Measurements from ENCODE around the gene AS3MT. TPM values are rescaled to one million over a fixed set of nuclear protein-coding genes. Genes with fewer than 3 reads are reported as not detected.
A peak's percentile ranks its signal among the peaks of the same experiment; 100 is the strongest.
"Not testable (repeated sequence)": the region's sequence is repeated elsewhere in the genome, so short reads cannot be mapped to it uniquely, and the experiment has no call there.

AS3MT gene
- polyA plus RNA-seq, 3 donors, result 18.7 to 23.2 (median 20.8) TPM

DNA sequence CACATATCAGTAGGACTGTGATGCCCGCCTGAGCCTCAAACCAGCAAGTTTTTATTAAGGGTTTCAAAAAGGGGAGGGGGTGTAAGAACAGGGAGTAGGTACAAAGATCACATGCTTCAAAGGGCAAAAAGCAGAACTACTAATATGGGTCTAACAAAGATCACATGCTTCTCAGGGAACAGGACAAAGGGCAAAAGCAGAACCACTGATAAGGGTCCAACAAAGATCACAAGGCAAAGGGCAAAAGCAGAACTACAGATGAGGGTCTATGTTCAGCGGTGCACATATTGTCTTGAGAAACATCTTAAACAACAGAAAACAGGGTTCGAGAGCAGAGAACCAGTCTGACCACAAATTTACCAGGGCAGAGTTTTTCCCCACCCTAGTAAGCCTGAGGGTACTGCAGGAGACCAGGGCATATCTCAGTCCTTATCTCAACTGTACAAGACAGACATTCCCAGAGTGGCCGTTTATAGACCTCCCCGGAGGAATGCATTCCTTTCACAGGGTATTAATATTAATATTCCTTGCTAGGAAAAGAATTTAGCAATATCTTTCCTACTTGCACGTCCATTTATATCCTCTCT, 25.0 kb upstream of the AS3MT start:
- DNase-seq (ENCODE audit: extremely low read depth in 1 of 11, low read depth in 9 of 11, low spot score in 4 of 11), result not testable (repeated sequence)

DNA sequence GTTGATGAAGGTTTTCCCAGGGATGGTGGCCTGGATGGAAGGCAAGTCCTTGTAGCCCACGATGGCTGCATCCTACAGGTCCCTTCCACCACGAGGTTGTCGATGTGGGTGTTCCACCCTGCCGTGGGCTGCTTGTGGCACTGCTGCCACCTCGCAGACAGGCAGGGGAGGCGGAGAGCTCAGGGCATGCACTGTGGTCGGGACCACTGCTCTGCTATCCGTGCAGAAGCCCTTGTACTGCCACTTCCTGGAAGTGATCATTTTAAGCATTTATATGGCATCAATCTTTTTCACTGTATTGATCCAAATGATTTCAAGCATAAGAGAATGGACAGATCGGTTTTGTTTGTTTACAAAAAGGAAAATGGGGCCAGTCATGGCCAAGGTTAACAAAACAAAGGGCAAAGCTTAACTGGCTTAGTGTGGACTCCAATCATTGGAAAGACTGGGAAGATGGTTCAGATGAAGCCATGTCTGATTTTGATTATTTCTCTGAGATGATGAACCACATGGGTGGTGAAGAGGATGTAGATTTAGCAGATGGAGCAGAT, 23.8 kb upstream of the AS3MT start:
- no peak for DNase-seq (ENCODE audit: extremely low read depth in 1 of 11, low read depth in 9 of 11, low spot score in 4 of 11)

DNA sequence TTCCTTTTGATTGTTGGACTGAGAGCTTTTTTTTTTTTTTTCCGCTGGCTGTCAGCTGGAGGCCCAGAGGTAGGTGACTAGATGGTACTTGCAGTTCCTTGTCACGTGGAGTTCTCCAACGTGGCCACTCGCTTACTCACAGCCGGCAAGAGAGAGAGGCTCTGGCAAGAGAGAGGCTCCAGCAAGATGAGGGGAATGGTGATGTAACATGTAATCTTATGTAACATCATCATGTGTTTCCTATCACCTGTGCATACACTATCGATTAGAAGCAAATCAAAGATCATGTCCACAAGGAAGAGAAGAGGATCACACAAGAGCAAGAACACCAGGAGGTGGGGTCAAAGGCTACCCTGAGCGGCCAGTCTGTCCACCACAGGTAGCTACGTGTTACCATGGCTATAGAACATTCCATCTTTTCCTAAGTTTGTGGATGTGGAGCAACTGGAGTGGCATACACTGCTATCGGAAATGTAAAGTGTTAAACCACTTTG, 19.2 kb upstream of the AS3MT start:
- DNase-seq (ENCODE audit: extremely low read depth in 1 of 11, low read depth in 9 of 11, low spot score in 4 of 11), result no peak

DNA sequence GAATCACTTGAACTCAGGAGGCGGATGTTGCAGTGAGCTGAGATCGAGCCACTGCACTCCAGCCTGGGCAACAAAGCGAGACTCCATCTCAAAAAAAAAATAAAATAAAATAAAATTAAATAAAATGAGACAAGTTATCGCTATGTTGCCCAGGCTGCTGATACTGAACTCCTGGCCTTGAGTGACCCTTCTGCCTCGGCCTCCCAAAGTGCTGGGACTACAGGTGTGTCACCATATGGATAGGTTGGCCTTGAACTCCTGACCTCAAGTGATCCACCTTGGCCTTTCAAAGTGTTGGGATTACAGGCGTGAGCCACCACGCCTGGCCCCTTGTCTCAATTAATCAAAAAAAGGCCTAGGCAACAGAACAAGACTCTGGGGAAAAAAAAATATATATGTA, 16.0 kb upstream of the AS3MT start:
- not testable (repeated sequence) for DNase-seq (ENCODE audit: extremely low read depth in 1 of 11, low read depth in 9 of 11, low spot score in 4 of 11)

DNA sequence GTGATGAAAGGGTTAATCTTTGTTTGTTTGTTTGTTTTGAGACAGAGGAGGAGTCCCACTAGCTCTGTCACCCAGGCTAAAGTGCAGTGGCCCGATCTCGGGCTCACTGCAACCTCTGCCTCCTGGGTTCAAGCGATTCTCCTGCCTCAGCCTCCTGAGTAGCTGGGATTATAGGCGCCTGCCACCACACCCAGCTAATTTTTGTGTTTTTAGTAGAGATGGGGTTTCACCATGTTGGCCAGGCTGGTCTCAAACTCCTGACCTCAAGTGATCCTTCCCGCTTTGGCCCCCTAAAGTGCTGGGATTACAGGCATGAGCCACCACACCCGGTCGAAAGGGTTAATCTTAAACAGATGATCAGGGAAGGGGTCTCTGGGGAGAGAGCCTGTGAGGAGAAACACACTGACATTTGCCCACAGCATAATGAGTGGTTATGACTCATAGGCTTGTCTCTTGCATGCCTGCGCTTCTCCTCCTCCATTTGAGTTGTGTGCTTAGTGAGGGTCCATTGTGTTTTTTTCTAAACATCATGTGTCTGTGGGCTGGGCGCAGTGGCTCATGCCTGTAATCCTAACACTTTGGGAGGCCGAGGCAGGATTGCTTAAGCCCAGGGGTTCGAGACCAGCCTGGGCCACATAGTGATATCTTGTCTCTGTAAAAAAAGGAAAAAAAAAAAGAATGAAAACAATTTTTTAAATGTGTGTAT, 13.4 kb upstream of the AS3MT start:
- DNase-seq (ENCODE audit: extremely low read depth in 1 of 11, low read depth in 9 of 11, low spot score in 4 of 11), result not testable (repeated sequence)

DNA sequence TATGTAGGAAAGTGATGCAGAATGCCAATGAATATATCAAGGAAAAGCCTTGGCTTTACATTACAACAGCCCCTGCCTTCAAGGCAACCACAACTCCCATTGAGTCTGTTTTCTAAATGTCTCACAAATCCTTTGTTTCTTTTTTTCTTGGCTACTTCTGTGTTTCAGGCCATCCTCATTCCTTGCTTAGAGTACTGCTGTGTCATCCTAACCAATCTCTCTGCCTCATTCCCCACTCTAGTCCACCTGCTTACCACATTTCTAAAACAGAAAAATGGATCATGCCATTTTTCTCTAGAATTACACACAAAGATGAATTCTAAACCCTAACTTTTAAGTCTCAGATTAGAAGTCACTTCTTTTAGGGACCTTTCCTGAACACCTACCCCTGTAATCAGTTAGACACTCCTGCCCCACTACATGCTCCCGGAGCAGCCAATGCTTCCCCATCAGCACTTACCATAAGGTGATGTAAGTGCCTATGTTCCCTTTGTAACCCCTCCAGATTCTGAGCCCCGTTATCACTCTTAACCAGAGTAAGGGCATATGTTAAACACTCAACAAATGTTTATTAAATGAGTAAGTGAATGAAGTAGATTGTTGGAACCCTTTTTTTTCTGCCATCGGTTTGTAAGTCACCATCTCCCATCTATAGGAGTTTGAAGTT, 12.4 kb upstream of the AS3MT start:
- no peak for DNase-seq (ENCODE audit: extremely low read depth in 1 of 11, low read depth in 9 of 11, low spot score in 4 of 11)

DNA sequence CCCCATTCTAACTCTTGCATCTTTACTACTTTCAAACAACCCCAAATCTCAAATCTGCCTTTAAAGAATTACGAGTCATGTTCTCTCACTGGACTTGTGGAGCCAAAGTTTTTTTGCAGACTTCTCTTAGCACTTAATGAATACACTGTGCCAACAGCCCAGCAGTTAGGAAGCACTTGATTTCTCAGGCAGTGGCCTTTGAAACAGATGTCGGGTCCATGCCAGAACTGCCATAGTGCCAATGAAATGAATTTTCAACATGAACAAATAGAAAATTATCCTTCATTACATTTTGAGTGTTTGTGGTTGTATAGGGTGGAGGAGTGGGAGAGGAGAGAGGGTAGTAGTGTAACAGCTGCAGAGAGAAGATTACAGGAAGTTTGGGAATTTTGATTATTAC, 9.4 kb upstream of the AS3MT start:
- no peak for DNase-seq (ENCODE audit: extremely low read depth in 1 of 11, low read depth in 9 of 11, low spot score in 4 of 11)

DNA sequence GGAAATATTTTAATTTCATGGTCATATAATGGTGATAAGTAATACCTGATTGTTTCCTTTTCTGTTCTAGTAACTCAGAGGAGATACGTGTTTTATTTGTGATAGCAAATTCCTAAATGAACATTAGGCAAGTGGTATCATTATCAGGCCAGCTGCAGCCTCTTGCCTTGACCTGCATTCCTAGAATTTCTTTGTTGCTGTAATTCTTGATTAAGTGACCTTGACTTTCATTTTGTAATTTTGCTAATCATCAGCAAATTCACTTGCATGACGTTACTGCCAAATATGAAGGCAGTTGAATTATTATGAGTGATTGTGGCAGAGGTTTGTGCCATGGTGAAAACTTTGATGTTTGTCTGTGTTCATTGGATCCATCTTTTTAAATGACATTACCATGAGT, 5.6 kb upstream of the AS3MT start:
- DNase-seq (ENCODE audit: extremely low read depth in 1 of 11, low read depth in 9 of 11, low spot score in 4 of 11), result no peak

DNA sequence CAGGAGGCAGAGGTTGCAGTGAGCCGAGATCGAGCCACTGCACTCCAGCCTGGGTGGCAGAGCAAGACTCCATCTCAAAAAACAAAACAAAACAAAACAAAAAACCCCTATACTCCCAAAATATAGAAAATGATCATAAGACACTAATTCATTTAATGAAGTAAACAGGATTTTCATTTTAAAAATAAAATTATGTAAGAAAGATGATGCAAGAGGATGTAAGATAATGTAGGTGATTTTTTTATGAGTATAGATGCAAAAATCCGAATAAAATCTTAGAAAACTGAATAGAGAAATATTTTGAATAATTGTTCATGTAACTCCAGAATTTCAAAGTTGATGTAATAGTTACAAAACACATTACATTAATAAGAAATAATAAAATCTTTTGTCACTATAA, 3.6 kb upstream of the AS3MT start:
- no peak for DNase-seq (ENCODE audit: extremely low read depth in 1 of 11, low read depth in 9 of 11, low spot score in 4 of 11)

DNA sequence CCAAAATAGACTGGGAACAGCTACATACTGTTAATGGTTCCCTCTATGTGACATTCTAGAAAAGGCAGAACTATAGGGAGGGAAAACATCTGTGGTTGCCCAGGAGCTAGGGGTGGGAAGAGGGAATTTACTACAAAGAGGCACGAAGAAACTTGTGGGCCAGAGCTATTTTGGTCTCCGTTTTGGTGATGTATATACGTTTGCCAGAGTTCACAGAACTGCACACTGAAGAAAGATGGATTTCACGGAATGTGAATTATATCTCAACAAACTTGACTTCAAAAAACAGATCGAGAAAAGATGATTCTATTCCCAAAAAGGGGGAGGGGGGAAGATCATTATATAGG, 386 bp upstream of the AS3MT start:
- peak in 5 of 11 donors; percentile 1 to 36 (median 7) for DNase-seq (ENCODE audit: extremely low read depth in 1 of 11, low read depth in 9 of 11, low spot score in 4 of 11)

DNA sequence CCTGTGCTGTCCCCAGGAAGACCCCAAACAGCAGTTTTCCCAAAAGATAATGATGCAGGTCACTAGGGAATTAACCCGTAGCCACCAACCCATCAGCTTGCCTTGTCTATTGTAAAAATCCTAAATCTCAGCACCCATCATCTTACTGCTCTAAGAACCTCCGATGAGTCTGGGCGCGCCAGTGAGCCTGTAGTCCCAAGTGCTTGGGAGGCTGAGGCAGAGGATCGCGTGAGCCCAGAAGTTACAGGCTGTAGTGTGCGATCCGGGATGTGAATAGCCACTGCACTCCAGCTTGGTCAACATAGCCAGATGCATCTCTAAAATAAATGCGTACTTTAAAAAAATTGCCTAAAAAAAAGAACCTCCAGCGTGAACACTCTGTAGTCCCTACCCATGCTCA, 951 bp downstream of the AS3MT start:
- DNase-seq (ENCODE audit: extremely low read depth in 1 of 11, low read depth in 9 of 11, low spot score in 4 of 11), result no peak

DNA sequence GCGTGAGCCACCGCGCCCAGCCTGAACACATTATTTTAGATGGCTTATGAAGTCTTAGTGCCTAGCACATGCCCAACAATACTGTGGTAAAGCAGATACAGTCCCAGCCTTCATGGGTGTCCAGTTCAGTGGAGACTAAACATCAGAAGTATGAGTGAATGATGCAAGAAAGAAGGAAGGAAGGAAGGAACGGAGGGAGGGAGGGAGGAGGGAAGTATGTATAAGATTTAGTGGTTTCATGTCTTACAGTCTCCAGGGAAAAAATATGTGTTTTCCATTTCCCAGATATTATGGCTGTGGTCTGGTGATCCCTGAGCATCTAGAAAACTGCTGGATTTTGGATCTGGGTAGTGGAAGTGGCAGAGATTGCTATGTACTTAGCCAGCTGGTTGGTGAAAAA, 2.9 kb downstream of the AS3MT start:
- DNase-seq (ENCODE audit: extremely low read depth in 1 of 11, low read depth in 9 of 11, low spot score in 4 of 11), result no peak

DNA sequence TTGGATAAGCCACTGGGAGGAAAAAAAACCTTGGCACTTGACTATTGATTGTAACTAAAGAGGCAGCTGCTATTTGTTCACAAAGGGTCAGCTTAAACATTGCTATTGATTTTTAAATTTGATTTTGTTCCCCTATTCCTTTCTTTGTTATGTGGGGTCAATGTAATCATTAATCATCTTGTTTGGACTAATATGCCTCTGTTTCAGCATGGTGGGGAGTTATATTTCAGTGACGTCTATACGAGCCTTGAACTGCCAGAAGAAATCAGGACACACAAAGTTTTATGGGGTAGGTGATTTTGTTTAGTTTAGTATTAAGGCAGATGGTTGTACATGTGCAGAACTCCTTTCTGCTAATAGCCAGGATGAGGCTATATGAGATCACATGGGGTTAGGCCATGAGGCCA, 7.5 kb downstream of the AS3MT start:
- no peak for DNase-seq (ENCODE audit: extremely low read depth in 1 of 11, low read depth in 9 of 11, low spot score in 4 of 11)

DNA sequence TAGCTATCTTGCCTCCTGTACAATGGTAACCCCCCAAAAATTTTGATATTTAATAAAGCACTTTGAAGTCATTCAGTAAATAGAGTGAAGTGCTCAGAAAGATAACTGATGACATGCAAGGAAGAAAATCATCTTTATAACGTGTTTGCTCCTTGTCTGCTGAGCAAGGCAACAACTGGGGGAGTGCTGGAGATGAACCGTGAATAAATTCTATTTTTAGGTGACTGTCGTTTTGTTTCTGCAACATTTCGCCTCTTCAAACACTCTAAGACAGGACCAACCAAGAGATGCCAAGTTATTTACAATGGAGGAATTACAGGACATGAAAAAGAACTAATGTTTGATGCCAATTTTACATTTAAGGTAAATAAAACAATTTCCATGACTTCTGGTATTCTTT, 9.4 kb downstream of the AS3MT start:
- DNase-seq (ENCODE audit: extremely low read depth in 1 of 11, low read depth in 9 of 11, low spot score in 4 of 11), result no peak

DNA sequence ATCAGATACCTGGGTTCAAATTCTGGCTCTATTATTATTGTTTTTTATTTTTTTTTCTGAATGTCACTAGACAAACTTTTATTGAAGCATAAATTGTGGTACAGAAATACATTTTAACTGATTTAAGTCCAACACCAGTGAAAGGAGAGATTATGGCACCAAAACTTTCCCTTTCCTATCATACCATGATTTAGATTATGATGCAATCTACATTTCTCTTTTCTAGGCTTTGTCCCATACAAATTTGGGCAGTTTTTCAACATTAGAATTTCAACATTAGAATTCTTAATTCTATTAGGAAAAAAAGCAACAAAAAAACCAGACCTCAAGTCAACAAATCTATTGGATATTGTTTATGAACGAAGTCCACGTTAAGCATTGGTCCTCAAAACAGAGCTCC, 11.0 kb downstream of the AS3MT start:
- DNase-seq (ENCODE audit: extremely low read depth in 1 of 11, low read depth in 9 of 11, low spot score in 4 of 11), result no peak

DNA sequence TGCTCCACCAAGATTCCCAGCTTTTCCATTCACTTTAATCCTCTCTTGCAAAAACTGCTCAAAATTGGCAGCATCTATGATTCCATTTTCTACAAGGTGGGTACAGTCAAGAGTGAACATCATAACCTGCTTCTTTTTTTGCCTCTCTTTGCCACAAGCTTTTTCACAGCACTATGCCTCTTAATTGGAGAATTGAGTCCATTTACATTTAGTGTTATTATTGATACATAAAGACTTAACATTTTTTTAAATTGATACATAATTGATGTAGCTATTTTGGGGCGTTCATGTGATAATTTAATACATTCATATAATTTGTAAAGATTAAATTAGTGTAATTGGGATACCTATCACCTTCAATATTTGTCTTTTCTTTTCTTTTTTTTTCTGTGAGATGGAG, 18.8 kb downstream of the AS3MT start:
- no peak for DNase-seq (ENCODE audit: extremely low read depth in 1 of 11, low read depth in 9 of 11, low spot score in 4 of 11)

DNA sequence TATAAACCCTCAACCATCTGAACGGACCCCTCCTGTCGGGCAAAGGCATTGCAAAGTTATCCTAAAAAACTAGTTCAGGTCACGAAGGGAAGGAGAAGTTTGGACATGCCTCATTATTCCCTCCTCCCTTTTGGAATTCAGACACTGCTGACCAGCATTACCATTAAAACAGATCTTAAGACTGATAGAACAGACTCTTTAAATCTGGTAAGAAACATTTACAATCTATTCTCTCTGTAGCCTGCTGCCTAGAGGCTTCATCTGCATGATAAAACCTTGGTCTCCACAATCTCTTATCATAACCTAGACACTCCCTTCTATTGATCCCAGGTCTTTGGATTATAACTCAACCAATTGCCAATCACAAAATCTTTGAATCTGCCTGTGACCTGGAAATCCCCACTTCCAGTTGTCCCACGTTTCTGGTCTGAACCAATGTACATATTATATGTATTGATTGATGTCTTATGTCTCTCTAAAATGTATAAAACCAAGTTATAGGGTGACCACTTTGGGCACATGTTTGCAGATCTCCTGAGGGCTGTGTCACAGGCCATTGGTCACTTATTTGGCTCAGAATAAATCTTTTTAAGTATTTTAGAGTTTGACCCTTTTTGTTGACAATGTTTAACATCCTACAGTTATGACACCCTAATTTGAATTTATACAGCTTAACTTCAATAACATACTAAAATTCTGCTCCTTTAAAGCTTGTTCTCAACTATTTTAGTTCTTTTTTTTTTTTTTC, 25.4 kb downstream of the AS3MT start:
- DNase-seq (ENCODE audit: extremely low read depth in 1 of 11, low read depth in 9 of 11, low spot score in 4 of 11), result no peak

DNA sequence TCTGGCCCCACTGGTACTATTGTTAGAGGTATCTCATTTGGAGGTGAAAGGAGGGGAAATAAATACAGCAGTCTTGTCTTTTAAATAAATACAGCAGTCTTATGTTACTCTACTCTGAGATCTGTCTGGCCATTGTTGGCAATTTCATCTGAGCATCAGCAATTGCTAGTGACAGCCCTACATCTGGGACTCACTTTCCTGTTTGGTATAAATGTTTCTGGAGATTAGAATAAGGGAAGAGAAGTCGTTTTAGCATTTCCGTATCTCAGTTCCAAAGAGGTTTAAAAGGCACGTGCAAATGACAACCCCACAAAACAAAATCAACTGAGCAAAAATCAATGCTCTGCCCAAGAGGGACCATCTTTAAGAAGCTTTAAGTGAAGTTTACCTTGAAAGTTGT, 30.7 kb downstream of the AS3MT start:
- DNase-seq (ENCODE audit: extremely low read depth in 1 of 11, low read depth in 9 of 11, low spot score in 4 of 11), result no peak

DNA sequence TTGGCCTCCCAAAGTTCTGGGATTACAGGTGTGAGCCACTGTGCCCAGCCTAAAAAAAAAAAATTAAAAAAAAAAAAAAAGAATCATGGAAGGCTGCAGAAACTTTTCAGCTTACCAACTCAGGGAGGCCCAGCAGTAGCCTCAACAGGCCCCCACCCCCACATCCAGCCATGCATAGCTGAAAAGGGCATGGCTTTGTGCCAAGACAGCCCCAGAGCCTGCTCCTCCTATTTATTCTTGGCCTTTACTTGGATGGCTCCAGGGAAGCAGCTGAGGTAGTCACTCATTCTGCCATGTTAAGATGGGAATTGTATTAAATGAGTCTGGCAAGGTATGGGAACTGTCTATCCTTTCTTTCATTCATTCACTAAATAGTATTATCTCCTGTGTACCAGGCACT, 35.1 kb downstream of the AS3MT start:
- DNase-seq (ENCODE audit: extremely low read depth in 1 of 11, low read depth in 9 of 11, low spot score in 4 of 11), result no peak

DNA sequence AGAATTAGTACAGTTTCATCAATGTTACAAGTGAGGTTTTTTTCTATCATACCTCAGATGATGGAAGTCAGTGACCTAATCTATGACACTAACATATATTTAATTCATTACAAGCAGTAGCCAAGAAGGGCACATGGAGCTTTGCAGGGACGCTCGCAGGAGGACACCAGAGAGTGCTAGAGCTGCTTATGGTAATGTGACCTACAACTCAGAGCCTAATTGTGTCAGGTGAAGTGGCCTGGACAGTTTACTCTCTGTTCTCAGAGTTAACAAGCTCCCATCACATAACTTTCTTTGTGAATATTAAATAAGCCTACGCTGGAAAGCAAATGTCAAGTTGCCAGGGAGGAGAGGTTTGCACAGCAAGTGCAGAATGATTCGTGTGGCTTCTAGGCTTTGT, 37.2 kb downstream of the AS3MT start:
- DNase-seq (ENCODE audit: extremely low read depth in 1 of 11, low read depth in 9 of 11, low spot score in 4 of 11), result no peak
